GM21717 (cell line): Measurements from ENCODE around the gene KIF26B.
"Not testable (repeated sequence)": the region's sequence is repeated elsewhere in the genome, so short reads cannot be mapped to it uniquely, and the experiment has no call there.

ENCODE experiments used
- ATAC-seq: cut with Tn5 transposase; IDR thresholded peaks from one replicate; pipeline ENCODE4 v1.9.1; 2021; ENCODE audit warnings: mild to moderate bottlenecking, moderate library complexity; ENCODE audit not compliant: unreplicated experiment

KIF26B gene

DNA sequence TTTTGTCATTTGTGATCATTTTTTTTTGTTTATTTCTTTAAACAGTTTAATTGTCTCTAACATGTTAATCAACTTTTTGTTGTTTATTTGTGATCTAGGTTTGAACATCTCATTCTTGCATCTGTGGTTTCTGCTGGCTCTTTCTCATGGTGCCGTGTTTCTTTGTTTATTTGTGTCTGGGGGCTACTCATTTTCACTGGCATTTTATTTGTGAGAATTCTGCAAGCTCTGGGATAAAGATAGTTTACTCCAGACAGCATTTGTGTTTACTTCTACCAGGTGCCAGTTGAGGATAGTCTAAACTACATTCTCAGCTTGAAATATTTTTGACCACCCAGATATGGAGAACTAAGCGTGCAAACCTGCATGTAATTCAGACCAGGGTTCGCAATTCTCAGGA is 508.6 kb downstream of the KIF26B start:
- no peak for ATAC-seq

GRCh38 chr1:245663841-245664240 is 509.1 kb downstream of the KIF26B start:
- no peak for ATAC-seq

DNA sequence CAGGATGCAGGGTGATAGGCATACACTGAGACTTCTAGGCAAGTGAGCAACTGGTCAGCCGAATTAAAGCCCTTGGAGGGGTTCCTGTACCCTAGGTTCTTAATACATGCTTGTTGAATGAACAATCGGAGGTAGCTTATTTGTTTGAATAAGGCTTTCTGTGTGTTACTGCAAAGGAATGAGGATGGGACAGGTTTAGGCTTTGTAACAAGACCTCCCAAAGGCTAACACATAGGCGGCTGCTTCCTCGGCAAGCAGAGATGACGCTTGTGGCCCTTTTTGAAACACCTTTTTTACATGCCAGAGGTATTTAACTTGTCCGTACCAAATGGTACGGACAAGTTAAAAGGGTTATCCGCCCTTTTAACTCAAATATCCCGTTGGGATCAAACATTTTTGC is 511.6 kb downstream of the KIF26B start:
- no peak for ATAC-seq

DNA sequence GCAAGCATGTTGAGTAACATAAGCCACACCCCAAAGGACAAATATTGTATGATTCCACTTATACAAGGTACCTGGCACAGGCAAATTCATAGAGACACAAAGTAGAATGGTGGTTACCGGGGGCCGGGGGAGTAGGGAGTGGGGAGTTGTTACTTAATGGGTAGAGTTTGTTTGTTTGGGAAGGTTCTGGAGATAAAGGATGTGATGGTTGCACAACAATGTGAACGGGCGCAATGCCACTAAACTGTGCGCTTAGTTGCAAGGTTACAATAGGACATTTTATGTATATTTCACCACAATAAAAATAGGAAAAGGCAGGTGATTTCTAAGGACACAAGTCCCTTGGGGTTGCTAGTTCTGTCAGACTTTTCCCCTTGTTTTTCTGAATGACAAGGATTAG is 516.6 kb downstream of the KIF26B start:
- no peak for ATAC-seq

GRCh38 chr1:245671966-245672767 is 517.4 kb downstream of the KIF26B start:
- ATAC-seq = no peak

- ATAC-seq = not testable (repeated sequence)
These were observed 518.3 kb downstream of the KIF26B start for GRCh38 chr1:245672836-245673656.

DNA sequence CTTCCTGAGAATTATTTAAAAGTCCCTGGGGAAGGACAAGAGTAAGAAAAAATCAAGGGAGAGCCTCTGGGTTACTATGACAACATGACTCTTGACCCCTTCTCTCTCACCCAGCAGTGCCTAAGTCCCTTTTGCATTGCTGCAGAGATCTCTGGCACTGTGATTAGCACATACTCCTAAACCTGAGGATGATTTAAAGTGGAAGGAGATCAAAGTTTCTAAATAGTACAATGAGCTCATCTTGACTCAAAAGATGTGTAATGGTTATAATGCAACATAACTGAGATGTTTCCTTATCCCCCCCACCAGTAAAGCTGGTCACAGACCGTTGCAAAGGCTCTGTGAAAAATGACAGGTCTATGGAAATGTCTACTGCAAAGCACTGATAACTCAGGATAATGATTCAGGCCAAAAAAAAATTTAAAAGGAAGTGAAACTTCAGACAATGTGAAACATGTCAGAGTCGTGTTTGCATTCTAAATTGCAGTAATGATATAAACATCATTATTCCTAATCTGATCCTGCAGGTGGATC is 519.2 kb downstream of the KIF26B start:
- ATAC-seq = peak; percentile 68

DNA sequence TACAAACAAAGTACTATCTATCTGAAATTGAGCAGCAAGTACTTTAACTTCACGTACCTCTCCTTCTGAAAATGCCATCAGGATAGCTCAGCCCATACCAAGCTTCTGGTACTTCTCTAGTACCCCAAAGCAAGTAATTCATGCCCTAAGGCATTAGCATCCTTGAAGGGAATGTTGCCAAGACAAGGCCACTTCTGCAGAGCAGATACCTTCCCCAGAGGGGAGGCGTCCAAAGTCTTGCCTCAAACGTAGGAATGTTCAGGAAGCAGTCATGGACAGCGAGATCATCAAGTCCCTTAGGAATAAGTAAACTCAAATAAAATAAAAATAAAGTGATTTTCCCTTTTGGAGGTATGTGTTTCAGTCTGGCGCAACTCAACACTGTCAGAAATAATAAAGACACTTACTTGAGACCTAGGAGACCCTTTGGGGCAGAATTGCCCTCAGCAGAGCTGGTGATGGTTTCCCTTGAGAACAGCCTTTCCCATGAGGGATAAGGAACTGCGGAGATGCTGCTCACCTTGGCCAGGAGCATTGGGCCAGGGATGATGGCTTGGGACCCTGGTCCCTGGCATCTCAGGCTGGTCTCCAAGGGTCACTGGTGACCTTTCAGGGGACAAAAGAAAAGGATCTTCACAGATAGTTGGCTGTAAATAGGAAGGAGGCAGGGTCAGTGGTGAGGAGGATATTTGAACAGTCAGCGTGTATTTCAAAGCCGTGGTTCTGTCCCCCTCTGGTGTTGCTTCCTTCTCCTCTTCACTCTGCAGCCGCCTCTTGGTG is 522.9 kb downstream of the KIF26B start:
- ATAC-seq = no peak

DNA sequence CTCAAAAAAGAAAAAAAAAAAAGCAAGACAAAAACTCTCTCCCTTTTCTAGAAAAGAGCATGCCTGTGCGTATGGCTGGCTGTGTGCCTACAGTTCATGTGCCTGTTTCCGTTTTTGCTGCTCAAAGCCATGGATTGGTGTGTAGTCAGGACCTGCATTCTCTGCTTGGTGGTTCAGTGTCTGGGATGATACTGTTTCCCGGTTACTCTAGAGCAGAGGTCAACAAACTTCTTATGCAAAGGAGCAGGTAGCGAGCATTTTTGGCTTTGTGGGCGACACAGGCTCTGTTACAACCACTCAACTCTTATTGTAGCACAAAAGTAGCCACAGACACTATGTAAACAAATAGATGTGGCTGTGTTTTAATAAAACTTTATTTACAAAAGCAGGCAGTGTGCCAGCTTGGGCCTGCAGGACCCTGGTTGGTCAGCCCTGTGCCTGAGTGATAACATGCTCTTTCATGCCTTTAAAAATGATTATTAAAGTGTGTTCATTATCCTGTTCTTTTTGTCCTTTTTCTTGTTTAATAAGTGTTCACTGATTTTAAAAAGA is 524.2 kb downstream of the KIF26B start:
- ATAC-seq = no peak

- ATAC-seq = no peak
These were observed 525.3 kb downstream of the KIF26B start for GRCh38 chr1:245679821-245680780.

DNA sequence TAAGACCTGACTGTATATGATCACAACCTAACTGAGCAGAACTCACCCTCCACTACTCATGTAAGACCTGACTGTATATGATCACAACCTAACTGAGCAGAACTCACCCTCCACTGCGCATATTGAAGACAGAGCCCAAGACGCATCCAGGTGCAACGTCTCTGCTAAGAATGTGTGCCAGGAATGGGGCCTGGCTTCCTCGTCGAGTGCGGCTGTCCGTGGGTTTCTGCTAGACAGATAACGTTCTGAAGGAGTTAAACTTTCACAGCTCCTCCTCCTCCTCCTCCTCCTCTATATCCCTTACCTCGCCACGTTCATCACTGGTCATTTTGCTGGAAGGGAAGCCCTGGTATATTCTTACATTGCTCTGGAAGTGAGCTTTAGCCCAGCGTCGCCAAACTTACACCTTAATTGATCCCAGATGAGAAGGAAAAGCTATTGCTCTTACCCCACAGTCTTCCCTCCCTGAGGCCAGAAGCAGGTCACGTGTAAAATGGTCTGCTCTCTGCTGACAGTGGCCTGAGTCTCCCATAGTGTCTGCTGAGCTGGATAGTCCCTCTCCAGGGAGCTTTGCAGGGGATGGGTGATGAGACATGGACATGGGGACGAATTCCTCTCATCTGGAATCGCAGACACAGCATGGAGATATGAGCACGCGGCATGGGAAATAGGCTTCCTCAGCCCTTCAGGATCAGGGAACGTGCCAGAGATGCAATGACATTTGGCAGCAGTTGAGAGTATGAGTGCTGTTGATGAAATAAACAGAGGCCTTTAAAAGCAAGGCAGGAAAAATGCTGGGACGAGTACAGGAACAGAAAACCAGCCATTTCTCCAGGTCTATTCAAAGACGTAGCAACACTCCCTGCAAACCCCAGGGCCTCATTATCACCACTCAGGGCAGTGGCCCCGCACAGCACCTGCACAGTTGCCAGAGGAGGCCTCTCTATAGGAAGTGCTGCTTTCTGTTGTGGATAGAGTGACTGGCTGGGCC is 528.1 kb downstream of the KIF26B start:
- ATAC-seq = no peak

- ATAC-seq = no peak
These were observed 528.9 kb downstream of the KIF26B start for GRCh38 chr1:245683676-245684075.

- no peak for ATAC-seq
These were observed 529.4 kb downstream of the KIF26B start for GRCh38 chr1:245684166-245684565.

GRCh38 chr1:245684571-245684970 is 529.8 kb downstream of the KIF26B start:
- ATAC-seq = no peak

DNA sequence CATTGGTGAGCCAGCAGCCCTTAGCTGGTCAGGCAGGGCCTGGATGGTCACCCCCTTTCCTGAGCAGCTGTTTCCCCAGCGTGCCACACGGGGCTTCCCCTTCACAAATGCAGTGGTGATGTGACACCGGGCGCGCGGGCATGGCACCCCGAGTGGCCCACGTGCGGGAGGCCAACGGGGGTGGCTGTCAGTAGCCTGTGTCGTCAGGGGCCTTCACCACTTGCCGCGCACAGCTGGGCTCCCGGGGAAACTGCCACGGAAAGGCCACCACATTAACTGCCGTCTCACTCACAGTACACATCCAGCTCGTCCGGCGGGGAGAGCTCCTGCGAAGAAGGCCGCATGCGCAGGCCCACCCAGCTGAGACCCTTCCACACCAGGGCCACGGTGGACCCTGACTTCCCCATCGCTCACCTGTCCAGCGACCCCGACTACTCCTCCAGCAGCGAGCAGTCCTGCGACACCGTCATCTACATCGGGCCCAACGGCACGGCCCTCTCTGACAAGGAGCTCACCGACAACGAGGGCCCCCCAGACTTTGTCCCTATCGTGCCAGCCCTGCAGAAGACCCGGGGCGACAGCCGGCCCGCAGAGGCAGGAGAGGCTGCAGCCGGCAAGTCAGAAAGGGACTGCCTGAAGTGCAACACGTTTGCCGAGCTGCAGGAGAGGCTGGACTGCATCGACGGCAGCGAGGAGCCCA is 530.5 kb downstream of the KIF26B start:
- no peak for ATAC-seq

GRCh38 chr1:245686006-245686405 is 531.2 kb downstream of the KIF26B start:
- no peak for ATAC-seq

DNA sequence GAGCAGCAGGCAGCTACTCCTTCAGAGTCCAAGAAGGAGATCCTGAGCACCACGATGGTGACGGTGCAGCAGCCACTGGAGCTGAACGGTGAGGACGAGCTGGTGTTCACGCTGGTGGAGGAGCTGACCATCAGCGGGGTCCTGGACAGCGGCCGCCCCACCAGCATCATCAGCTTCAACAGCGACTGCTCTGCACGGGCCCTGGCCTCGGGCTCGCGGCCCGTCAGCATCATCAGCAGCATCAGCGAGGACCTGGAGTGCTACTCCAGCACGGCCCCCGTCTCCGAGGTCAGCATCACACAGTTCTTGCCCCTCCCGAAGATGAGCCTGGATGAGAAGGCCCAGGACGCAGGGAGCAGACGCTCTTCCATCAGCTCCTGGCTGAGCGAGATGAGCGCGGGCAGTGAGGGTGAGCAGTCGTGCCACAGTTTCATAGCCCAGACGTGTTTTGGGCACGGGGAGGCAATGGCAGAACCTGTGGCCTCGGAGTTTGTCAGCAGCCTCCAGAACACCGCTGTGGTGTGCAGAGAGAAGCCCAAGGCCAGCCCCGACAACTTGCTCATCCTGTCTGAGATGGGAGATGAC is 531.8 kb downstream of the KIF26B start:
- no peak for ATAC-seq
